Measurements from ENCODE around the gene SLTM.
A peak's percentile ranks its signal among the peaks of the same experiment; 100 is the strongest.
"Not testable (repeated sequence)": the region's sequence is repeated elsewhere in the genome, so short reads cannot be mapped to it uniquely, and the experiment has no call there.

The SLTM gene

GRCh38 chr15:58933281-58934113 is at the start of gene SLTM:
Gene SLTM, minus strand, starts transcription at chr15:58933679. Its CDS starts 114 bp downstream, at chr15:58933565.
- DNase-seq, result peak; percentile 84

DNA sequence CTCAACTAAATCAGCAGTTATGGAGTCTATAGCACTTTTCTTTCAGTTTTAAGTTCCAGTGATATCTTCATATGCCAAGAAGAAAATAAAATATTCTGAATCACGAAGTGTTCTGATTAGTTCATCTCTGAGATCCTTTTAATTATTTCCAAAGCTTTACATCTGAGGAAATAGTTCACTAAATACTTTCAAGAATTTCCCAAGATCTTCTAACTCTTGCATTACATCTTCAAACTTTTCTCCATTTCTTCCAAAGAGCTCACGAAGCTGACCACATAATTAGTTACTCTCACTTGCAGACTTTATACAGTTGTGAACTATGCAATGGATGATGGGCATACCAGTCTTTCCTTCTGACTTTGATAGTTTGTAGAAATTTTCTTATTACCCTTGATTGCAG is 49.8 kb upstream of the SLTM start:
- no peak for DNase-seq

DNA sequence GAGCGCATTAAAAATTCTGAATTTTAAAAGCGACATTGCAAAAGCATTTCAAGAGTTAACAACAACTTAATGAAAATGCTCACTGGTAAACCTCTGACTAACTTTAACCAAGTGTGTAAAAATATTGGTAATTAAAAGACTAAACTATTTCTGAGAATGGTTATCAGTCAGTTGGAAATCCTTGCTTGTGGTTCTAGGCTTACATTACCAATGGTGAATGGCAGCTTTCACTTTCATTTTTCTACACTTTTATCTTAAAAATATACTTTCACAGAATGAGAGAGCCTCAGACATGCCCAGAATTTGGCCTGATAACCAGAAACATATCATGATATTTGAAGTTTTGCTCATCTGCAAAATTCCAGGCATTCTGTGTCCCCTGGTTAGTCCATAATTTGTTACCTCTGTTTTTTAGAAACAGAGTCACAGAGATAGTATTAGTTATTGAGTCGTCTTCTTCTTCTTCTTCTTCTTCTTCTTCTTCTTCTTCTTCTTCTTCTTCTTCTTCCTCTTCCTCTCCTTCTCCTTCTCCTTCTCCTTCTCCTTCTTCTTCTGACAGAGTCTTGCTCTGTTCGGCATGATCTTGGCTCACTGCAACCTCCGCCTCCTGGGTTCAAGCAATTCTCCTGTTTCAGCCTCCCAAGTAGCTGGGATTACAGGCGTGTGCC is 48.5 kb upstream of the SLTM start:
- DNase-seq, result no peak

- DNase-seq, result peak; percentile 30
Observed at GRCh38 chr15:58980351-58980939, 47.0 kb upstream of the SLTM start.

GRCh38 chr15:58977887-58978286 is 44.4 kb upstream of the SLTM start:
- DNase-seq, result no peak

DNA sequence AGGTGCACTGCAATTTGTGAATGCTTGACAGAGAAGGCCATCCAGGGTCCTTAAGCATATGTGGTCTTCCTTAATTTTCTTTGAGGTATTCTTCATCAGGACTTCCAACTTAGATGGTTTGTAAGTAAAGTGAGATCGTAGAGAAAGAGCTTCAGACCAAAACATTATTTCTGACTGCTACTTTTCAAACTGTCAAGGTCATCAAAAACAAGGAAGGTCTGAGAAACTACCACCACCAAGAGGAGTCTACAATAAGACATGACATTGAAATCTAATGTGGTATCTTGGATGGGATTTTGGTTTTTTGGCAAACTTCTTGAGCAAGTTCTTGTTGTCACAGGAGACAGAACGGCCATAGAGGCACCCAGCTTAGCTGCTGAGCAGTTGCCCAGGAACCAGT is 34.0 kb upstream of the SLTM start:
- DNase-seq, result no peak

DNA sequence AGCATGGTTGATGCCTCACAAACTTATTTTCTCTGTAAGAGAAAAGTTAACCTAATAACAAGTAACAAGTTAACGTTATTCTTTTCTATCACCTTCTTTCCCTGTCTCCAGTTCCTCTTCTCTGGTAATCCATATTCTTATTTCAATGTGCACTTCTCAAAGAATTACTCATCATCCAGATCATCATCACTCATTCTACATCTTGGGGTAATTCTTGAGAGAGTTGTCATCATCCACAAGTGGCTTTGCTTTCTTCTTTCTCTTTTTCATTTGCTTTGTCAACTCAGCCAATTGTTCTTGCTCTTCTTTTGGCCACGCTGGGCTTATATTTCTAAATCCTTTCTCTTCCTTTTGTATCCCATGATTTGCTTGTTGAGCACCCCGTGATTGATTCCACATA is 33.2 kb upstream of the SLTM start:
- no peak for DNase-seq

DNA sequence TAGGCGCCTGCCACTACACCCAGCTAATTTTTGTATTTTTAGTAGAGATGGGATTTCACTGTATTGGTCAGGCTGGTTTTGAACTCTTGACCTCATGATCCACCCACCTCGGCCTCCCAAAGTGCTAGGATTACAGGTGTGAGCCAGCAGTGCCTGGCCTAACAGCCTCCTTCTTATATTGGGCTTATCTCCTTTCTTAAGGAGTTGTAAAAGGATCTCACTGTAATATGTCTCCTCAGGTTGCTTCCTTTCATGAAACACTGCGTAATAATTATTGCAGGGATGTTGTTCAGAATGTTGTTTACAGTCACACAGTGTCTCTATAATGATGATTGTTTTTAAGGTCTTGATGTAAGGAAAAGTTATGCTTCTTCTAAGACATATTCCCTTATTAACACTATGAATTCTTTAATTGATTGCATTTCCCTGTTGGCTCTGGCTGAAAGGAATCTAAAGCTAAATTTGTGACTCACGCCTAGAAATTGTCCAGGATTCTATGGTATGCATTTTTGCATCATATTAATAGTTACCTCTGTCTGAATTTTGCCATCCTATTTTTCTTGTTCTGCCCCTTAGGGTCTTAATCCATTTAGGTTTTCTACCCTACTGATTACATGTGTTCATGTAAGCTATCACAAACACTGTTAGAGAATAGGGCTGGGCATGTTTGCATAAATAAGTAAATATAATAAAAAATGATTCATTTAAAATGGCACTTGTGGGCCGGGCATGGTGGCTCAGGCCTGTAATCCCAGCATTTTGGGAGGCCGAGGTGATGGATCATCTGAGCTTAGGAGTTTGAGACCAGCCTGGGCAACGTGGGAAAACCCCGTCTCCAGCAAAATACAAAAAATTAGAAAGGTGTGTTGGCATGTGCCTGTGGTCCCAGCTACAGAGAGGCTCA is 29.4 kb upstream of the SLTM start:
- no peak for DNase-seq

DNA sequence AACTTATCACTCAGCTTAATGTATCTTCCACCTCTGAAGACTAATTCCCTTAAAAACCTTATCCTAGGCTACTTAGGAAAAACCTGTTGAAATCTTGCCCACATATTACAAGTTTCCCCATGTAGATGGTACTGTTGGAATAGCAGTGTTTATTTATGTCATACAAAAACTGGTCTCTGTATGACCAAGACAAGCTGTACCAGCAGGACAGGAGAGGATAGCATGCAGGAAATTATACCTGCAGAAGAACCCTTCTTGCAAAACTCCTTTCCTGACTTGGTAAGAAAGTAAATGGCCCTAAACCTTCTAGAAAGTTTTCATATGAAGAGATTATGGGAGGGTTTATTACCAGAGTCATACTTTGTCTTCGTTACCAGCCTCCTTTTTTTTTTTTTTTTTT is 28.7 kb upstream of the SLTM start:
- DNase-seq, result no peak

- no peak for DNase-seq
Observed at GRCh38 chr15:58958811-58959210, 25.3 kb upstream of the SLTM start.

- peak; percentile 35 for DNase-seq
Observed at GRCh38 chr15:58957101-58957973, 23.9 kb upstream of the SLTM start.

GRCh38 chr15:58952751-58953150 is 19.3 kb upstream of the SLTM start:
- DNase-seq, result no peak

GRCh38 chr15:58951388-58952007 is 18.0 kb upstream of the SLTM start:
- peak; percentile 77 for DNase-seq

GRCh38 chr15:58947179-58947578 is 13.7 kb upstream of the SLTM start:
- DNase-seq, result no peak

GRCh38 chr15:58934974-58935373 is 1.5 kb upstream of the SLTM start:
- DNase-seq, result not testable (repeated sequence)

DNA sequence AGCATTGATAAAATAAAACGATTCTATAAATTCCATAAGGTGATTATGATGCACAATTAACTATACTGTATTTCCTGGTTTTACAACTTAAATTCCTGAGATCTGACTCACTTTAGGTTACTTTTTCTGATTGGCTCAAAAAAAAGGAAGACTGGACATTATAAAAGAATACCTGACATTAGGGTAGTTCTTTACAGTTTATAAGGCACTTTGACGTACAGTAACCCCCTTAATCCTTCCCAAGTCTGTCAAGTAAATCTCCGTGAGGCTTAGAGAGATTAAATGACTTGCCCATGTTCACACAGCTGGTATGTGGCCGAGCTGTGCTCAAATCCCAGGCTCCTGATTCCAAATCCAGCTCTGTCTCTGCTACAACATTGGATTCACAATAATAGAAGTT is 1.0 kb upstream of the SLTM start:
- DNase-seq, result no peak

GRCh38 chr15:58934114-58934447 is 602 bp upstream of the SLTM start:
- DNase-seq, result no peak

GRCh38 chr15:58932710-58933280 is 684 bp downstream of the SLTM start:
- DNase-seq, result no peak

GRCh38 chr15:58931987-58932588 is 1.4 kb downstream of the SLTM start:
- DNase-seq, result no peak

GRCh38 chr15:58929891-58930416 is 3.5 kb downstream of the SLTM start:
- no peak for DNase-seq

DNA sequence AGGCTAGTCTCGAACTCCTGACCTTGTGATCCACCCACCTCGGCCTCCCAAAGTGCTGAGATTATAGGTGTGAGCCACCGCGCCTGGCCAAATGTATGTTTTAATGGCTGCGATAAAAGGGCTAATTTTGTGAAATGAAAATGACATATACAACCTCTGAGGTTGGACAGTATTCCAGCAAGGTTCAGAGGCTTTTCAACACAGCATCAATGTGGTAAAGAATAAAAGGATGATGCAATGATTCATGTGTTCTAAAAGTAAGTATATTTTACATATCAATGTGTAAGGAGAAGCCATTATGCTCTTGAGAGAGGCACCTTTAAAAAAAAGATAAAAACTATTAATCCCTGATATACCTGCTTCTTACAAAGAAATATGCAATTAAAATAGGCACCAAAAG is 6.7 kb downstream of the SLTM start:
- DNase-seq, result no peak

Measured in NCI-H748 treated with DMSO at 0.1 percent for 48 hours (cell line).